GM19455 (cell line): ENCODE data around the gene SPRR4.
"Not testable (repeated sequence)": the region's sequence is repeated elsewhere in the genome, so short reads cannot be mapped to it uniquely, and the experiment has no call there.

Experiments
- ATAC-seq: cut with Tn5 transposase; IDR thresholded peaks from one replicate; pipeline ENCODE4 v1.9.1; 2021; ENCODE audit not compliant: unreplicated experiment

The SPRR4 gene

DNA sequence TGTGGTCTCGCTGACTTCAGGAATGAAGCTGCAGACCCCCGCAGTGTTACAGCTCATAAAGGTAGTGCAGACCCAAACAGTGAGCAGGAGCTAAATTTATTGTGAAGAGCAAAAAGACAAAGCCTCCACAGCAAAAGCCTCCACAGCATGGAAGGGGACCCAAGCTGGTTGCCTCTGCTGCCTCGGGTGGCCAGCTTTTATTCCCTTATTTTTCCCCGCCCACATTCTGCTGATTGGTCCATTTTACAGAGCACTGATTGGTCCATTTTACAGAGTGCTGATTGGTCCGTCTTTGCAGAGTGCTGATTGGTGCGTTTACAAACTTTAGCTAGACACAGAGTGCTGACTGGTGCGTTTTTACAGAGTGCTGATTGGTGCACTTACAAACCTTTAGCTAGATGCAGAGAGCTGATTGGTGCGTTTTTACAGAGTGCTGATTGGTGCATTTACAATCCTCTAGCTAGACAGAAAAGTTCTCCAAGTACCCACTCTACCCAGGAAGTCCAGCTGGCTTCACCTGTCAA is 40.8 kb downstream of the SPRR4 start:
- not testable (repeated sequence) for ATAC-seq

DNA sequence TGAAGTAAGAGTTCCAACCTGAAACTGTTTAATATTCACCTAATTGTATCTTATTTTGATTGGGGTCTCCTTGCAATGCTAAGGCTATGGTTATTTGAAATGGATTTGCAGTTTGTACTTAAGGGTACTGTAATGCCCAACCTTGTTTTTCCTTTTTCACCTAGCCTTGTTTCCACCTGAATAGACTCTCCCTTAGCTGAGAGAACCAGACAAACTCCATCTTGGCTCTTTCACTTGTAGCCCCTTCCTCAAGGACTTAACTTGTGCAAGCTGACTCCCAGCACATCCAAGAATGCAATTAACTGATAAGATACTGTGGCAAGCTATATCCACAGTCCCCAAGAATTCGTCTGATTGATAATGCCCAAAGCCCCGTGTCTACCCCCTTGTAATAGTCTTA is 51.4 kb downstream of the SPRR4 start:
- not testable (repeated sequence) for ATAC-seq
